ENCODE results near the gene JAKMIP1. TPM values are rescaled to one million over a fixed set of nuclear protein-coding genes. Genes with fewer than 3 reads are reported as not detected.

Gene JAKMIP1
- polyA plus RNA-seq, 1 donor from 2014 or later, result 15.3 TPM

GRCh38 chr4:6017030-6017429 lies 183.3 kb downstream of the JAKMIP1 start:
- Histone ChIP-seq H3K79me2 (replicated peaks; ENCODE audit: insufficient read depth, low read length) (no peaks in the 10 kb centered on the region), H3K4me3 (ENCODE audit: low read length) (no peak overlapping the region), H2AFZ (ENCODE audit: low read depth, low read length) (no peak overlapping the region), H3K9me3 (ENCODE audit: low read length) (no peaks in the 10 kb centered on the region), H3K36me3 (ENCODE audit: insufficient read depth, low read length) (no peaks in the 10 kb centered on the region), H3K27ac (ENCODE audit: low read length) (no peak overlapping the region), H3K4me2 (ENCODE audit: low read length) (no peak overlapping the region), H3K9me2 (ENCODE audit: insufficient read depth, low read length) (no peaks in the 10 kb centered on the region), H4K20me1 (ENCODE audit: insufficient read depth) (no peaks in the 10 kb centered on the region), H3K9ac (ENCODE audit: low read length) (no peak overlapping the region), H3F3A (ENCODE audit: insufficient read depth, low read length, poor library complexity, severe bottlenecking) (no peaks in the 10 kb centered on the region), H3K27me3 (ENCODE audit: insufficient read depth, low read depth, low read length) (no peaks in the 10 kb centered on the region)
- TF ChIP-seq, protein P1, sequence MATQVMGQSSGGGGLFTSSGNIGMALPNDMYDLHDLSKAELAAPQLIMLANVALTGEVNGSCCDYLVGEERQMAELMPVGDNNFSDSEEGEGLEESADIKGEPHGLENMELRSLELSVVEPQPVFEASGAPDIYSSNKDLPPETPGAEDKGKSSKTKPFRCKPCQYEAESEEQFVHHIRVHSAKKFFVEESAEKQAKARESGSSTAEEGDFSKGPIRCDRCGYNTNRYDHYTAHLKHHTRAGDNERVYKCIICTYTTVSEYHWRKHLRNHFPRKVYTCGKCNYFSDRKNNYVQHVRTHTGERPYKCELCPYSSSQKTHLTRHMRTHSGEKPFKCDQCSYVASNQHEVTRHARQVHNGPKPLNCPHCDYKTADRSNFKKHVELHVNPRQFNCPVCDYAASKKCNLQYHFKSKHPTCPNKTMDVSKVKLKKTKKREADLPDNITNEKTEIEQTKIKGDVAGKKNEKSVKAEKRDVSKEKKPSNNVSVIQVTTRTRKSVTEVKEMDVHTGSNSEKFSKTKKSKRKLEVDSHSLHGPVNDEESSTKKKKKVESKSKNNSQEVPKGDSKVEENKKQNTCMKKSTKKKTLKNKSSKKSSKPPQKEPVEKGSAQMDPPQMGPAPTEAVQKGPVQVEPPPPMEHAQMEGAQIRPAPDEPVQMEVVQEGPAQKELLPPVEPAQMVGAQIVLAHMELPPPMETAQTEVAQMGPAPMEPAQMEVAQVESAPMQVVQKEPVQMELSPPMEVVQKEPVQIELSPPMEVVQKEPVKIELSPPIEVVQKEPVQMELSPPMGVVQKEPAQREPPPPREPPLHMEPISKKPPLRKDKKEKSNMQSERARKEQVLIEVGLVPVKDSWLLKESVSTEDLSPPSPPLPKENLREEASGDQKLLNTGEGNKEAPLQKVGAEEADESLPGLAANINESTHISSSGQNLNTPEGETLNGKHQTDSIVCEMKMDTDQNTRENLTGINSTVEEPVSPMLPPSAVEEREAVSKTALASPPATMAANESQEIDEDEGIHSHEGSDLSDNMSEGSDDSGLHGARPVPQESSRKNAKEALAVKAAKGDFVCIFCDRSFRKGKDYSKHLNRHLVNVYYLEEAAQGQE (IDR thresholded peaks at IDR 0.05; ENCODE audit: borderline replicate concordance), result no peak
- no peak for TF ChIP-seq RAD21 (conservative IDR thresholded peaks at IDR 0.05)
- TF ChIP-seq, protein P2, sequence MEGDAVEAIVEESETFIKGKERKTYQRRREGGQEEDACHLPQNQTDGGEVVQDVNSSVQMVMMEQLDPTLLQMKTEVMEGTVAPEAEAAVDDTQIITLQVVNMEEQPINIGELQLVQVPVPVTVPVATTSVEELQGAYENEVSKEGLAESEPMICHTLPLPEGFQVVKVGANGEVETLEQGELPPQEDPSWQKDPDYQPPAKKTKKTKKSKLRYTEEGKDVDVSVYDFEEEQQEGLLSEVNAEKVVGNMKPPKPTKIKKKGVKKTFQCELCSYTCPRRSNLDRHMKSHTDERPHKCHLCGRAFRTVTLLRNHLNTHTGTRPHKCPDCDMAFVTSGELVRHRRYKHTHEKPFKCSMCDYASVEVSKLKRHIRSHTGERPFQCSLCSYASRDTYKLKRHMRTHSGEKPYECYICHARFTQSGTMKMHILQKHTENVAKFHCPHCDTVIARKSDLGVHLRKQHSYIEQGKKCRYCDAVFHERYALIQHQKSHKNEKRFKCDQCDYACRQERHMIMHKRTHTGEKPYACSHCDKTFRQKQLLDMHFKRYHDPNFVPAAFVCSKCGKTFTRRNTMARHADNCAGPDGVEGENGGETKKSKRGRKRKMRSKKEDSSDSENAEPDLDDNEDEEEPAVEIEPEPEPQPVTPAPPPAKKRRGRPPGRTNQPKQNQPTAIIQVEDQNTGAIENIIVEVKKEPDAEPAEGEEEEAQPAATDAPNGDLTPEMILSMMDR (IDR thresholded peaks at IDR 0.05; ENCODE audit: poor library complexity, severe bottlenecking), result no peak
- TF ChIP-seq POLR2AphosphoS5 (IDR thresholded peaks at IDR 0.05), result no peak
- no peak for TF ChIP-seq TAF1 (IDR thresholded peaks at IDR 0.05; ENCODE audit: low read depth)
- no peak for TF ChIP-seq MXI1 (conservative IDR thresholded peaks at IDR 0.05; ENCODE audit: poor library complexity, severe bottlenecking)
- TF ChIP-seq SMC3 (conservative IDR thresholded peaks at IDR 0.05; ENCODE audit: poor library complexity), result no peak
- no peak for TF ChIP-seq EZH2 (IDR thresholded peaks at IDR 0.05; ENCODE audit: borderline replicate concordance, insufficient read depth, low read length, poor library complexity, severe bottlenecking)
- no peak for TF ChIP-seq EP300 (conservative IDR thresholded peaks at IDR 0.05; ENCODE audit: poor library complexity, severe bottlenecking)

DNA sequence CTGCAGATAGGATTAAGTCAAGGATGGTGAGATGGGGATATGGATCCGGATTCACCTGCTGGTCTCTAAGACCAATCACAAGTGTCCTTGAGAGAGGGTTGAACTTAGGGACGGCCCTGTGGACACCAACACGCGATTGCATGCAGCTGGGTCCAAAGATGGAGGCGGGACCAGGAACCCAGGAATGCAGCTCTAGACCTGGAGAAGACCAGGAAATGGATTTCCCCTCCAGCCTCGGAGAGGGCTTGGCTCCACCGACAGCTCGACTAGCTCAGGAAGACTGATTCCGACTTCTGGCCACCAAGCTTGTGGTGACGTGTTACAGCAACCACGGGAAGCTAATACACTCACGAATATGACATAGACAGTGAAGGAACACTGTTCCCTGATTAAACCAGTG lies 186.8 kb downstream of the JAKMIP1 start:
- Histone ChIP-seq H3K9ac (ENCODE audit: low read length) (no peak overlapping the region), H3K27me3 (ENCODE audit: insufficient read depth, low read depth, low read length) (peaks cover 5% of the 10 kb centered on the region), H2AFZ (ENCODE audit: low read depth, low read length) (no peak overlapping the region), H3K4me2 (ENCODE audit: low read length) (no peak overlapping the region), H3F3A (ENCODE audit: insufficient read depth, low read length, poor library complexity, severe bottlenecking) (no peaks in the 10 kb centered on the region), H3K79me2 (replicated peaks; ENCODE audit: insufficient read depth, low read length) (no peaks in the 10 kb centered on the region), H3K36me3 (ENCODE audit: insufficient read depth, low read length) (no peaks in the 10 kb centered on the region), H3K27ac (ENCODE audit: low read length) (no peak overlapping the region), H3K9me3 (ENCODE audit: low read length) (no peaks in the 10 kb centered on the region), H3K9me2 (ENCODE audit: insufficient read depth, low read length) (no peaks in the 10 kb centered on the region), H3K4me3 (ENCODE audit: low read length) (no peak overlapping the region), H4K20me1 (ENCODE audit: insufficient read depth) (no peaks in the 10 kb centered on the region)
- TF ChIP-seq RAD21 (conservative IDR thresholded peaks at IDR 0.05) (no peak), TAF1 (IDR thresholded peaks at IDR 0.05; ENCODE audit: low read depth) (no peak), MXI1 (conservative IDR thresholded peaks at IDR 0.05; ENCODE audit: poor library complexity, severe bottlenecking) (no peak), POLR2AphosphoS5 (IDR thresholded peaks at IDR 0.05) (no peak), EP300 (conservative IDR thresholded peaks at IDR 0.05; ENCODE audit: poor library complexity, severe bottlenecking) (no peak), EZH2 (IDR thresholded peaks at IDR 0.05; ENCODE audit: borderline replicate concordance, insufficient read depth, low read length, poor library complexity, severe bottlenecking) (no peak), SMC3 (conservative IDR thresholded peaks at IDR 0.05; ENCODE audit: poor library complexity) (no peak)
- TF ChIP-seq, protein P2 (IDR thresholded peaks at IDR 0.05; ENCODE audit: poor library complexity, severe bottlenecking), result no peak
- TF ChIP-seq, protein P1 (IDR thresholded peaks at IDR 0.05; ENCODE audit: borderline replicate concordance), result no peak

All from neural cell (in vitro differentiated cells).